ACC112 (cell line): ENCODE results near the gene PDE3B.
"Not testable (repeated sequence)": the region's sequence is repeated elsewhere in the genome, so short reads cannot be mapped to it uniquely, and the experiment has no call there.

Experiments used
- H2AFZ ChIP-seq: fragments of 200-600 bp; sonication (generic); one replicate; pipeline ENCODE4 v1.6.0; 2017; ENCODE audit warnings: antibody characterized with exemption, low read length; ENCODE audit not compliant: unreplicated experiment
- H3K27ac ChIP-seq: fragments of 200-600 bp; sonication (generic); 2 replicates; pipeline ENCODE4 v1.5.1; 2014; ENCODE audit warnings: low read depth, mild to moderate bottlenecking, antibody characterized with exemption, low read length, moderate library complexity
- H3K27me3 ChIP-seq: fragments of 200-600 bp; sonication (generic); 2 replicates; pipeline ENCODE4 v1.6.1; 2014; ENCODE audit warnings: mild to moderate bottlenecking, antibody characterized with exemption, low read length, moderate library complexity, mixed read lengths; ENCODE audit not compliant: insufficient read depth
- H3K36me3 ChIP-seq: fragments of 200-600 bp; sonication (generic); 2 replicates; pipeline ENCODE4 v1.6.1; 2016; ENCODE audit warnings: mild to moderate bottlenecking, antibody characterized with exemption, low read length, moderate library complexity, mixed read lengths; ENCODE audit not compliant: insufficient read depth
- H3K4me1 ChIP-seq: fragments of 200-600 bp; sonication (generic); one replicate; pipeline ENCODE4 v1.6.1; 2016; ENCODE audit warnings: low read length, mixed read lengths; ENCODE audit not compliant: insufficient read depth, unreplicated experiment, control insufficient read depth
- H3K4me3 ChIP-seq: fragments of 200-600 bp; sonication (generic); 2 replicates; pipeline ENCODE4 v1.5.1; 2014; ENCODE audit warnings: mild to moderate bottlenecking, low read depth, low read length
- H3K79me2 ChIP-seq: fragments of 200-600 bp; sonication (generic); one replicate; pipeline ENCODE4 v1.6.0; 2016; ENCODE audit warnings: low read length; ENCODE audit not compliant: control insufficient read depth, unreplicated experiment, insufficient read depth

The PDE3B gene

GRCh38 chr11:14855890-14856289, 212.3 kb downstream of the PDE3B start:
- Histone ChIP-seq H3K4me1 (no peaks in the 10 kb centered on the region), H3K36me3 (no peaks in the 10 kb centered on the region), H3K27me3 (peaks cover 34% of the 10 kb centered on the region), H3K4me3 (no peak overlapping the region), H2AFZ (no peak overlapping the region), H3K79me2 (no peaks in the 10 kb centered on the region), H3K27ac (no peak overlapping the region)

- no peak overlapping the region for H3K4me3 ChIP-seq
- H3K4me1 ChIP-seq = no peaks in the 10 kb centered on the region
- no peaks in the 10 kb centered on the region for H3K36me3 ChIP-seq
- no peak overlapping the region for H3K27ac ChIP-seq
- H2AFZ ChIP-seq = no peak overlapping the region
- H3K79me2 ChIP-seq = no peaks in the 10 kb centered on the region
- peaks cover 34% of the 10 kb centered on the region for H3K27me3 ChIP-seq
These were observed 214.0 kb downstream of the PDE3B start for GRCh38 chr11:14857621-14858020.

- Histone ChIP-seq H3K79me2 (no peaks in the 10 kb centered on the region), H3K27me3 (peaks cover 33% of the 10 kb centered on the region), H3K4me1 (no peaks in the 10 kb centered on the region), H3K4me3 (no peak overlapping the region), H2AFZ (no peak overlapping the region), H3K36me3 (no peaks in the 10 kb centered on the region), H3K27ac (no peak overlapping the region)
These were observed 214.8 kb downstream of the PDE3B start for GRCh38 chr11:14858404-14858803.

- H3K4me1 ChIP-seq = no peaks in the 10 kb centered on the region
- no peaks in the 10 kb centered on the region for H3K36me3 ChIP-seq
- H3K4me3 ChIP-seq = no peak overlapping the region
- no peaks in the 10 kb centered on the region for H3K79me2 ChIP-seq
- H2AFZ ChIP-seq = no peak overlapping the region
- peaks cover 34% of the 10 kb centered on the region for H3K27me3 ChIP-seq
- H3K27ac ChIP-seq = no peak overlapping the region
These were observed 216.9 kb downstream of the PDE3B start for GRCh38 chr11:14860511-14860910.

- H3K79me2 ChIP-seq = no peaks in the 10 kb centered on the region
- peaks cover 23% of the 10 kb centered on the region; the same call in 1 of the 2 replicates for H3K27me3 ChIP-seq
- H2AFZ ChIP-seq = no peak overlapping the region
- no peaks in the 10 kb centered on the region for H3K36me3 ChIP-seq
- no peaks in the 10 kb centered on the region for H3K4me1 ChIP-seq
- no peak overlapping the region for H3K27ac ChIP-seq
- no peak overlapping the region for H3K4me3 ChIP-seq
These were observed 218.1 kb downstream of the PDE3B start for GRCh38 chr11:14861680-14862079.

DNA sequence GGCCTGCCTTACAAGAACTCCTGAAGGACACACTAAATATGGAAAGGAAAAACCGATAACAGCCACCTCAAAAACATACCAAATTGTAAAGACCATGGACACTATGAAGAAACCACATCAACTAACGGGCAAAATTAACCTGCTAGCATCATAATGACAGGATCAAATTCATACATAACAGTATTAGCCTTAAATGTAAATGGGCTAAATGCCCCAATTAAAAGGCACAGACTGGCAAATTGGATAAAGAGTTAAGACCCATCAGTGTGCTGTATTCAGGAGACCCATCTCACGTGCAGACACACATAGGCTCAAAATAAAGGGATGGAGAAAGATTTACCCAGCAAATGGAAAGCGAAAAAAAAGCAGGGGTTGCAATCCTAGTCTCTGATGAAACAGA, 220.2 kb downstream of the PDE3B start:
- H3K27me3 ChIP-seq, H2AFZ ChIP-seq, H3K4me1 ChIP-seq, H3K27ac ChIP-seq, H3K4me3 ChIP-seq, H3K36me3 ChIP-seq, H3K79me2 ChIP-seq: not testable (repeated sequence)

- Histone ChIP-seq H3K79me2 (no peaks in the 10 kb centered on the region), H3K4me1 (peaks cover 6% of the 10 kb centered on the region), H2AFZ (no peak overlapping the region), H3K4me3 (no peak overlapping the region), H3K36me3 (no peaks in the 10 kb centered on the region), H3K27me3 (no peaks in the 10 kb centered on the region), H3K27ac (no peak overlapping the region)
These were observed 228.4 kb downstream of the PDE3B start for GRCh38 chr11:14872032-14872431.

GRCh38 chr11:14873632-14874031, 230.0 kb downstream of the PDE3B start:
- Histone ChIP-seq H3K79me2 (no peaks in the 10 kb centered on the region), H3K27me3 (no peaks in the 10 kb centered on the region), H3K36me3 (0 out of 2 replicates have a peak, but pooled peaks cover 4% of the 10 kb centered on the region), H3K27ac (no peak overlapping the region), H2AFZ (no peak overlapping the region), H3K4me1 (peaks cover 6% of the 10 kb centered on the region), H3K4me3 (no peak overlapping the region)

DNA sequence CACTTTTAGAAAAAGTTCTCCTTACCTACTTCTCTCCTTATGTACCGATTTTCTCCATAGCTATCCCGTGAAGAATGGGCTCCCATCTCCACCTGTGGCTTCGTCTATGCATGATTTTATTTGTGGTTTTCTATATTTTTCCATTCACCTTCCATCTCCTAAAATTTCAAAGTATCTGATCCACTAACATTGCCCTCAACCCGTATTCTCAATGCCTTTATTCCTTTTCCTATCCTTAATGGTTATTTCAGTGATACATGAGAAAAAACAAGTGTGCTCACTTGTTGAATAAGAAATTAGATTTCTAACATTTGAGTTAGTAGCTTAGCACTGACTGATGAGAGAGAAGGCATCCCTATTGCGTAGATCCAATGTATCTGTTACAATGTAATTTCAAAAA, 231.6 kb downstream of the PDE3B start:
- Histone ChIP-seq H2AFZ (no peak overlapping the region), H3K36me3 (peaks cover 13% of the 10 kb centered on the region), H3K4me3 (no peak overlapping the region), H3K27ac (no peak overlapping the region), H3K79me2 (no peaks in the 10 kb centered on the region), H3K27me3 (no peaks in the 10 kb centered on the region), H3K4me1 (peaks cover 6% of the 10 kb centered on the region)

DNA sequence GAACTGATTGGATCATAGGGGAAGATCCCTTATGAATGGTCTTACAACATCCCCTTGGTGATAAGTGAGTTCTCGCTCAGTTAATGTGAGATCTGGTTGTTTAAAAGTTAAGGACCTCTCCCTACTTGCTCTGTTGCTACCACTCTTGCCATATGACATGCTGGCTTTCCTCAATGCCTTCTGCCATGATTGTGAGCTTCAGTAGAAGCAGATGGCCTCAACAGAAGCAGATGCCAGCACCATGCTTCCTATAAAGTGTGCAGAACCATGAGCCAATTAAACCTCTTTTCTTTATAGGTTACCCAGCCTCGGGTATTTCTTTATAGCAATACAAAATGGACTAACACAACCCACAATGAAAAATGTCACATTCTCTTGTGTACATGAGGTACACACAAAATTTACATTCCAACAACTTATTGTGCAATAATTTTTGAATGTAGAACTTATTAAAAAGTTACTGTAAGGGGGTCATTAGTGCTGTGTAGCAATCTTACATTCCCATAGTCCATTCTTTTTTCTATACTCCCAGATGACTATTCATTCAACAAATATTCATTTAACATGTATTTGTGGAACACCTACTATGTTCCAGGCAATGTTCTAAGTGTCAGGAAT, 238.1 kb downstream of the PDE3B start:
- no peak overlapping the region for H3K27ac ChIP-seq
- H3K79me2 ChIP-seq = no peaks in the 10 kb centered on the region
- H3K4me1 ChIP-seq = no peaks in the 10 kb centered on the region
- H3K4me3 ChIP-seq = no peak overlapping the region
- H3K27me3 ChIP-seq = no peaks in the 10 kb centered on the region
- peaks cover 22% of the 10 kb centered on the region for H3K36me3 ChIP-seq
- H2AFZ ChIP-seq = no peak overlapping the region

DNA sequence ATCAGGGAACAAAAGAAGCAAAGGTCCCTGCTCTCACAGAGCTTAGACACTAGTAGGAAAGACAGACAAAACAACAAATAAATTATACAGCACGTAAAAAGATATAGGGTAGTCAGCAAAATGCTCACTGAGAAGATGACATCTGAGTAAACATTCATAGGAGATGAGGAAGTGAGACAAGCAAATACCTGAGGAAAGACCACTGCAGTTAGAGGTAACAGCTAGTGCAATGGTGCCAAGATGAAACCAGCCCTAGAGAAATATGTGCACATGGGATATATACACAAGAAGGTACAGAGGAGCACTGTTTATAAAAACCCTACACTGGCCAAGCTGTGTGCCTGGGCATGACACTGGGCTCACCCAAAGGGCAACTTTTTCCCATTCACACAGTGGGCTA, 238.6 kb downstream of the PDE3B start:
- Histone ChIP-seq H3K27me3 (no peaks in the 10 kb centered on the region), H3K79me2 (no peaks in the 10 kb centered on the region), H3K4me1 (no peaks in the 10 kb centered on the region), H2AFZ (no peak overlapping the region), H3K27ac (no peak overlapping the region), H3K36me3 (peaks cover 22% of the 10 kb centered on the region), H3K4me3 (no peak overlapping the region)
